GM23338 (cell line): Measurements from ENCODE around the gene NOP9. TPM values are rescaled to one million over a fixed set of nuclear protein-coding genes. Genes with fewer than 3 reads are reported as not detected.

ENCODE experiments used
- ATAC-seq: fragments of 200-7000 bp; cut with Tn5 transposase; 3 replicates; pipeline ENCODE4 v1.9.1; 2020
- DNase-seq: peaks from one replicate; pipeline ENCODE4 v3.0.0-alpha.2; 2015; ENCODE audit warnings: low spot score
- H2AFZ ChIP-seq: fragments of 200-600 bp; sonication (generic); 2 replicates; pipeline ENCODE4 v1.8.0; 2016; ENCODE audit warnings: antibody characterized with exemption, mild to moderate bottlenecking, moderate library complexity
- H3F3A ChIP-seq: fragments of 200-600 bp; sonication (generic); replicated peaks from 2 replicates; pipeline ENCODE4 v1.8.0; 2017; ENCODE audit warnings: antibody characterized with exemption, mixed run types, low read depth
- H3K27ac ChIP-seq: fragments of 200-600 bp; sonication (generic); 2 replicates; pipeline ENCODE4 v1.6.1; 2016; ENCODE audit warnings: low read depth
- H3K27me3 ChIP-seq: fragments of 200-600 bp; sonication (generic); 2 replicates; pipeline ENCODE4 v1.8.0; 2016; ENCODE audit warnings: mild to moderate bottlenecking, mixed run types, moderate library complexity; ENCODE audit not compliant: insufficient read depth
- H3K36me3 ChIP-seq: fragments of 200-600 bp; sonication (generic); 2 replicates; pipeline ENCODE4 v1.8.0; 2016; ENCODE audit warnings: mild to moderate bottlenecking; ENCODE audit not compliant: insufficient read depth
- H3K4me1 ChIP-seq: fragments of 200-600 bp; sonication (generic); 2 replicates; pipeline ENCODE4 v1.8.0; 2016; ENCODE audit warnings: mild to moderate bottlenecking, moderate library complexity; ENCODE audit not compliant: insufficient read depth
- H3K4me2 ChIP-seq: fragments of 200-600 bp; sonication (generic); 2 replicates; pipeline ENCODE4 v1.7.1; 2017; ENCODE audit warnings: mixed run types
- H3K4me3 ChIP-seq: fragments of 200-600 bp; sonication (generic); 2 replicates; pipeline ENCODE4 v1.6.1; 2016; ENCODE audit warnings: mixed run types
- H3K79me2 ChIP-seq: fragments of 200-600 bp; sonication (generic); replicated peaks from 2 replicates; pipeline ENCODE4 v1.8.0; 2017; ENCODE audit warnings: mild to moderate bottlenecking; ENCODE audit not compliant: insufficient read depth
- H3K9me2 ChIP-seq: fragments of 200-600 bp; sonication (generic); 2 replicates; pipeline ENCODE4 v1.8.0; 2017; ENCODE audit not compliant: insufficient read depth
- H4K20me1 ChIP-seq: fragments of 200-600 bp; sonication (generic); replicated peaks from 2 replicates; pipeline ENCODE4 v1.8.0; 2017; ENCODE audit warnings: mild to moderate bottlenecking; ENCODE audit not compliant: insufficient read depth
- H3K27ac Mint-ChIP-seq: 2 replicates; pipeline ENCODE4 v1.8.0; 2020; ENCODE audit warnings: inconsistent platforms, mild to moderate bottlenecking, moderate library complexity, mixed read lengths
- H3K27me3 Mint-ChIP-seq: 3 replicates; pipeline ENCODE4 v1.8.0; 2022; ENCODE audit warnings: low read depth, mild to moderate bottlenecking, moderate library complexity, mixed read lengths, inconsistent platforms; ENCODE audit not compliant: insufficient read depth, poor library complexity
- H3K36me3 Mint-ChIP-seq: 3 replicates; pipeline ENCODE4 v1.8.0; 2021; ENCODE audit warnings: low read depth, mild to moderate bottlenecking, inconsistent platforms, moderate library complexity, mixed read lengths
- H3K4me1 Mint-ChIP-seq: 3 replicates; pipeline ENCODE4 v1.8.0; 2020; ENCODE audit warnings: mild to moderate bottlenecking, inconsistent platforms, mixed read lengths
- H3K4me3 Mint-ChIP-seq: 3 replicates; pipeline ENCODE4 v1.8.0; 2021; ENCODE audit warnings: moderate library complexity, mild to moderate bottlenecking, inconsistent platforms, mixed read lengths
- H3K9me3 Mint-ChIP-seq: 3 replicates; pipeline ENCODE4 v1.8.0; 2020; ENCODE audit warnings: moderate library complexity, mild to moderate bottlenecking, inconsistent platforms, mixed read lengths
- CREB1 ChIP-seq: fragments of 250-450 bp; sonication (Bioruptor Pico); IDR thresholded peaks from 2 replicates; pipeline ENCODE4 v1.5.0; 2020; ENCODE audit warnings: low read depth, mild to moderate bottlenecking, moderate library complexity
- EZH2 ChIP-seq: fragments of 200-600 bp; sonication (generic); IDR thresholded peaks from one replicate; pipeline ENCODE4 v1.8.0; 2017; ENCODE audit warnings: antibody characterized with exemption, mild to moderate bottlenecking, low read depth; ENCODE audit not compliant: unreplicated experiment
- EZH2phosphoT487 ChIP-seq: fragments of 200-600 bp; sonication (generic); IDR thresholded peaks from one replicate; pipeline ENCODE4 v1.8.1; 2018; ENCODE audit warnings: antibody characterized with exemption; ENCODE audit not compliant: unreplicated experiment
- JUNB ChIP-seq: IDR thresholded peaks from one replicate; pipeline ENCODE4 v1.6.1; 2016; ENCODE audit warnings: antibody characterized with exemption; ENCODE audit not compliant: unreplicated experiment
- NANOG ChIP-seq: IDR thresholded peaks from 2 replicates; pipeline ENCODE4 v1.6.1; 2016; ENCODE audit warnings: antibody characterized with exemption, borderline replicate concordance
- POLR2AphosphoS5 ChIP-seq: IDR thresholded peaks from 2 replicates; pipeline ENCODE4 v1.6.1; 2016; ENCODE audit warnings: antibody characterized with exemption, low read depth
- STAT1 ChIP-seq: IDR thresholded peaks from one replicate; pipeline ENCODE4 v1.6.1; 2016; ENCODE audit warnings: antibody characterized with exemption; ENCODE audit not compliant: unreplicated experiment
- ZNF114 ChIP-seq: fragments of 250-450 bp; sonication (Bioruptor Pico); IDR thresholded peaks from 2 replicates; pipeline ENCODE4 v1.5.0; 2020; ENCODE audit warnings: mild to moderate bottlenecking, moderate library complexity
- ZNF331 ChIP-seq: fragments of 250-450 bp; sonication (Bioruptor Pico); IDR thresholded peaks from 2 replicates; pipeline ENCODE4 v1.5.0; 2020; ENCODE audit warnings: low read depth, mild to moderate bottlenecking, moderate library complexity
- polyA plus RNA-seq: library from polyadenylated mRNA; unstranded; fragments of >200 nt; fragmentation: Nextera tagmentation; extraction: Ambion mirVana; gene quantifications from 2 replicates; pipeline ENCODE4 v1.2.1, GENCODE V29; 2016
- total RNA-seq: library from RNA; depleted of rRNA; stranded (reverse); fragments of >200 nt; shearing (Covaris generic); gene quantifications from 2 replicates; pipeline ENCODE4 v1.2.3, GENCODE V29; 2014
- TF ChIP-seq, protein P1 (sequence below), 2 experiments: fragments of 200-600 bp in 1 of 2; sonication (generic) in 1 of 2; conservative IDR thresholded peaks; 2 replicates each; pipeline versions ENCODE4 v1.5.1 to v1.6.1; 2016 to 2017; ENCODE audit warnings: antibody characterized with exemption in 2 of 2, low read depth in 2 of 2, mild to moderate bottlenecking in 2 of 2, moderate library complexity in 1 of 2
- TF ChIP-seq, protein P2 (sequence below): IDR thresholded peaks from one replicate; pipeline ENCODE4 v1.6.1; 2018; ENCODE audit warnings: antibody characterized with exemption; ENCODE audit not compliant: unreplicated experiment
- TF ChIP-seq, protein P3 (sequence below): IDR thresholded peaks from 2 replicates; pipeline ENCODE4 v1.6.1; 2016; ENCODE audit warnings: antibody characterized with exemption
- TF ChIP-seq, protein P4 (sequence below): fragments of 250-450 bp; sonication (Bioruptor Pico); IDR thresholded peaks from 2 replicates; pipeline ENCODE4 v1.5.0; 2020; ENCODE audit warnings: mild to moderate bottlenecking, moderate library complexity

NOP9 gene
- total and polyA plus RNA-seq, 2 experiments from 2014 or later = 7.9 to 32.8 TPM

GRCh38 chr14:24278424-24278823 lies 21.2 kb upstream of the NOP9 start:
- H3K27ac Mint-ChIP-seq = no peak overlapping the region
- Histone ChIP-seq H3K4me1 (0 out of 2 replicates have a peak, but pooled peaks cover 6% of the 10 kb centered on the region), H4K20me1 (no peaks in the 10 kb centered on the region; the same call in 1 of the 2 replicates), H3K9me2 (no peaks in the 10 kb centered on the region), H3K27ac (no peak overlapping the region), H3K36me3 (no peaks in the 10 kb centered on the region), H3K27me3 (no peaks in the 10 kb centered on the region), H2AFZ (no peak overlapping the region), H3K79me2 (no peaks in the 10 kb centered on the region), H3K4me3 (no peak overlapping the region), H3K4me2 (no peak overlapping the region), H3F3A (no peaks in the 10 kb centered on the region)
- DNase-seq (no peak), ATAC-seq (no peak)
- H3K4me3 Mint-ChIP-seq = no peak overlapping the region; the same call in 2 of the 3 replicates
- H3K36me3 Mint-ChIP-seq = no peaks in the 10 kb centered on the region
- peaks cover 10% of the 10 kb centered on the region for H3K27me3 Mint-ChIP-seq
- TF ChIP-seq ZNF331 = no peak
- no peak for TF ChIP-seq CREB1 (CRISPR knock-in tag)
- no peak for TF ChIP-seq STAT1
- TF ChIP-seq POLR2AphosphoS5 = no peak
- no peak for TF ChIP-seq EZH2phosphoT487
- TF ChIP-seq JUNB = no peak
- no peak for TF ChIP-seq NANOG
- no peak for TF ChIP-seq ZNF114
- TF ChIP-seq, protein P1, sequence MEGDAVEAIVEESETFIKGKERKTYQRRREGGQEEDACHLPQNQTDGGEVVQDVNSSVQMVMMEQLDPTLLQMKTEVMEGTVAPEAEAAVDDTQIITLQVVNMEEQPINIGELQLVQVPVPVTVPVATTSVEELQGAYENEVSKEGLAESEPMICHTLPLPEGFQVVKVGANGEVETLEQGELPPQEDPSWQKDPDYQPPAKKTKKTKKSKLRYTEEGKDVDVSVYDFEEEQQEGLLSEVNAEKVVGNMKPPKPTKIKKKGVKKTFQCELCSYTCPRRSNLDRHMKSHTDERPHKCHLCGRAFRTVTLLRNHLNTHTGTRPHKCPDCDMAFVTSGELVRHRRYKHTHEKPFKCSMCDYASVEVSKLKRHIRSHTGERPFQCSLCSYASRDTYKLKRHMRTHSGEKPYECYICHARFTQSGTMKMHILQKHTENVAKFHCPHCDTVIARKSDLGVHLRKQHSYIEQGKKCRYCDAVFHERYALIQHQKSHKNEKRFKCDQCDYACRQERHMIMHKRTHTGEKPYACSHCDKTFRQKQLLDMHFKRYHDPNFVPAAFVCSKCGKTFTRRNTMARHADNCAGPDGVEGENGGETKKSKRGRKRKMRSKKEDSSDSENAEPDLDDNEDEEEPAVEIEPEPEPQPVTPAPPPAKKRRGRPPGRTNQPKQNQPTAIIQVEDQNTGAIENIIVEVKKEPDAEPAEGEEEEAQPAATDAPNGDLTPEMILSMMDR (conservative IDR thresholded peaks at IDR 0.05; ENCODE audit: low read depth in 2 of 2) = no peak
- TF ChIP-seq, protein P2, sequence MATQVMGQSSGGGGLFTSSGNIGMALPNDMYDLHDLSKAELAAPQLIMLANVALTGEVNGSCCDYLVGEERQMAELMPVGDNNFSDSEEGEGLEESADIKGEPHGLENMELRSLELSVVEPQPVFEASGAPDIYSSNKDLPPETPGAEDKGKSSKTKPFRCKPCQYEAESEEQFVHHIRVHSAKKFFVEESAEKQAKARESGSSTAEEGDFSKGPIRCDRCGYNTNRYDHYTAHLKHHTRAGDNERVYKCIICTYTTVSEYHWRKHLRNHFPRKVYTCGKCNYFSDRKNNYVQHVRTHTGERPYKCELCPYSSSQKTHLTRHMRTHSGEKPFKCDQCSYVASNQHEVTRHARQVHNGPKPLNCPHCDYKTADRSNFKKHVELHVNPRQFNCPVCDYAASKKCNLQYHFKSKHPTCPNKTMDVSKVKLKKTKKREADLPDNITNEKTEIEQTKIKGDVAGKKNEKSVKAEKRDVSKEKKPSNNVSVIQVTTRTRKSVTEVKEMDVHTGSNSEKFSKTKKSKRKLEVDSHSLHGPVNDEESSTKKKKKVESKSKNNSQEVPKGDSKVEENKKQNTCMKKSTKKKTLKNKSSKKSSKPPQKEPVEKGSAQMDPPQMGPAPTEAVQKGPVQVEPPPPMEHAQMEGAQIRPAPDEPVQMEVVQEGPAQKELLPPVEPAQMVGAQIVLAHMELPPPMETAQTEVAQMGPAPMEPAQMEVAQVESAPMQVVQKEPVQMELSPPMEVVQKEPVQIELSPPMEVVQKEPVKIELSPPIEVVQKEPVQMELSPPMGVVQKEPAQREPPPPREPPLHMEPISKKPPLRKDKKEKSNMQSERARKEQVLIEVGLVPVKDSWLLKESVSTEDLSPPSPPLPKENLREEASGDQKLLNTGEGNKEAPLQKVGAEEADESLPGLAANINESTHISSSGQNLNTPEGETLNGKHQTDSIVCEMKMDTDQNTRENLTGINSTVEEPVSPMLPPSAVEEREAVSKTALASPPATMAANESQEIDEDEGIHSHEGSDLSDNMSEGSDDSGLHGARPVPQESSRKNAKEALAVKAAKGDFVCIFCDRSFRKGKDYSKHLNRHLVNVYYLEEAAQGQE = no peak
- TF ChIP-seq EZH2 = no peak
- TF ChIP-seq, protein P3, sequence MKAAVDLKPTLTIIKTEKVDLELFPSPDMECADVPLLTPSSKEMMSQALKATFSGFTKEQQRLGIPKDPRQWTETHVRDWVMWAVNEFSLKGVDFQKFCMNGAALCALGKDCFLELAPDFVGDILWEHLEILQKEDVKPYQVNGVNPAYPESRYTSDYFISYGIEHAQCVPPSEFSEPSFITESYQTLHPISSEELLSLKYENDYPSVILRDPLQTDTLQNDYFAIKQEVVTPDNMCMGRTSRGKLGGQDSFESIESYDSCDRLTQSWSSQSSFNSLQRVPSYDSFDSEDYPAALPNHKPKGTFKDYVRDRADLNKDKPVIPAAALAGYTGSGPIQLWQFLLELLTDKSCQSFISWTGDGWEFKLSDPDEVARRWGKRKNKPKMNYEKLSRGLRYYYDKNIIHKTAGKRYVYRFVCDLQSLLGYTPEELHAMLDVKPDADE = no peak
- TF ChIP-seq, protein P4, sequence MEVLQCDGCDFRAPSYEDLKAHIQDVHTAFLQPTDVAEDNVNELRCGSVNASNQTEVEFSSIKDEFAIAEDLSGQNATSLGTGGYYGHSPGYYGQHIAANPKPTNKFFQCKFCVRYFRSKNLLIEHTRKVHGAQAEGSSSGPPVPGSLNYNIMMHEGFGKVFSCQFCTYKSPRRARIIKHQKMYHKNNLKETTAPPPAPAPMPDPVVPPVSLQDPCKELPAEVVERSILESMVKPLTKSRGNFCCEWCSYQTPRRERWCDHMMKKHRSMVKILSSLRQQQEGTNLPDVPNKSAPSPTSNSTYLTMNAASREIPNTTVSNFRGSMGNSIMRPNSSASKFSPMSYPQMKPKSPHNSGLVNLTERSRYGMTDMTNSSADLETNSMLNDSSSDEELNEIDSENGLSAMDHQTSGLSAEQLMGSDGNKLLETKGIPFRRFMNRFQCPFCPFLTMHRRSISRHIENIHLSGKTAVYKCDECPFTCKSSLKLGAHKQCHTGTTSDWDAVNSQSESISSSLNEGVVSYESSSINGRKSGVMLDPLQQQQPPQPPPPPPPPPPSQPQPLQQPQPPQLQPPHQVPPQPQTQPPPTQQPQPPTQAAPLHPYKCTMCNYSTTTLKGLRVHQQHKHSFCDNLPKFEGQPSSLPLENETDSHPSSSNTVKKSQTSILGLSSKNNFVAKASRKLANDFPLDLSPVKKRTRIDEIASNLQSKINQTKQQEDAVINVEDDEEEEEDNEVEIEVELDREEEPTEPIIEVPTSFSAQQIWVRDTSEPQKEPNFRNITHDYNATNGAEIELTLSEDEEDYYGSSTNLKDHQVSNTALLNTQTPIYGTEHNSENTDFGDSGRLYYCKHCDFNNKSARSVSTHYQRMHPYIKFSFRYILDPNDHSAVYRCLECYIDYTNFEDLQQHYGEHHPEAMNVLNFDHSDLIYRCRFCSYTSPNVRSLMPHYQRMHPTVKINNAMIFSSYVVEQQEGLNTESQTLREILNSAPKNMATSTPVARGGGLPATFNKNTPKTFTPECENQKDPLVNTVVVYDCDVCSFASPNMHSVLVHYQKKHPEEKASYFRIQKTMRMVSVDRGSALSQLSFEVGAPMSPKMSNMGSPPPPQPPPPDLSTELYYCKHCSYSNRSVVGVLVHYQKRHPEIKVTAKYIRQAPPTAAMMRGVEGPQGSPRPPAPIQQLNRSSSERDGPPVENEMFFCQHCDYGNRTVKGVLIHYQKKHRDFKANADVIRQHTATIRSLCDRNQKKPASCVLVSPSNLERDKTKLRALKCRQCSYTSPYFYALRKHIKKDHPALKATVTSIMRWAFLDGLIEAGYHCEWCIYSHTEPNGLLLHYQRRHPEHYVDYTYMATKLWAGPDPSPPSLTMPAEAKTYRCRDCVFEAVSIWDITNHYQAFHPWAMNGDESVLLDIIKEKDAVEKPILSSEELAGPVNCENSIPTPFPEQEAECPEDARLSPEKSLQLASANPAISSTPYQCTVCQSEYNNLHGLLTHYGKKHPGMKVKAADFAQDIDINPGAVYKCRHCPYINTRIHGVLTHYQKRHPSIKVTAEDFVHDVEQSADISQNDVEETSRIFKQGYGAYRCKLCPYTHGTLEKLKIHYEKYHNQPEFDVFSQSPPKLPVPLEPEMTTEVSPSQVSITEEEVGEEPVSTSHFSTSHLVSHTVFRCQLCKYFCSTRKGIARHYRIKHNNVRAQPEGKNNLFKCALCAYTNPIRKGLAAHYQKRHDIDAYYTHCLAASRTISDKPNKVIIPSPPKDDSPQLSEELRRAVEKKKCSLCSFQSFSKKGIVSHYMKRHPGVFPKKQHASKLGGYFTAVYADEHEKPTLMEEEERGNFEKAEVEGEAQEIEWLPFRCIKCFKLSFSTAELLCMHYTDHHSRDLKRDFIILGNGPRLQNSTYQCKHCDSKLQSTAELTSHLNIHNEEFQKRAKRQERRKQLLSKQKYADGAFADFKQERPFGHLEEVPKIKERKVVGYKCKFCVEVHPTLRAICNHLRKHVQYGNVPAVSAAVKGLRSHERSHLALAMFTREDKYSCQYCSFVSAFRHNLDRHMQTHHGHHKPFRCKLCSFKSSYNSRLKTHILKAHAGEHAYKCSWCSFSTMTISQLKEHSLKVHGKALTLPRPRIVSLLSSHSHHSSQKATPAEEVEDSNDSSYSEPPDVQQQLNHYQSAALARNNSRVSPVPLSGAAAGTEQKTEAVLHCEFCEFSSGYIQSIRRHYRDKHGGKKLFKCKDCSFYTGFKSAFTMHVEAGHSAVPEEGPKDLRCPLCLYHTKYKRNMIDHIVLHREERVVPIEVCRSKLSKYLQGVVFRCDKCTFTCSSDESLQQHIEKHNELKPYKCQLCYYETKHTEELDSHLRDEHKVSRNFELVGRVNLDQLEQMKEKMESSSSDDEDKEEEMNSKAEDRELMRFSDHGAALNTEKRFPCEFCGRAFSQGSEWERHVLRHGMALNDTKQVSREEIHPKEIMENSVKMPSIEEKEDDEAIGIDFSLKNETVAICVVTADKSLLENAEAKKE = no peak
- H3K9me3 Mint-ChIP-seq = no peaks in the 10 kb centered on the region
- peaks cover 9% of the 10 kb centered on the region; the same call in 2 of the 3 replicates for H3K4me1 Mint-ChIP-seq
